Neural cell (in vitro differentiated cells): ENCODE measurements around the gene SFMBT2. TPM values are rescaled to one million over a fixed set of nuclear protein-coding genes. Genes with fewer than 3 reads are reported as not detected.

Experiments used
- H2AFZ ChIP-seq: fragments of 200-600, 300-800 bp; sonication (generic), shearing (Covaris generic); 2 replicates; pipeline ENCODE4 v1.6.0; 2014; ENCODE audit warnings: low read depth, mild to moderate bottlenecking, antibody characterized with exemption, low read length, moderate library complexity
- H3F3A ChIP-seq: fragments of 200-600 bp; shearing (Covaris generic); 2 replicates; pipeline ENCODE4 v1.6.1; 2016; ENCODE audit warnings: mild to moderate bottlenecking, moderate library complexity, mixed read lengths, antibody characterized with exemption, low read length; ENCODE audit not compliant: insufficient read depth, poor library complexity, severe bottlenecking
- H3K27ac ChIP-seq: fragments of 200-600, 300-800 bp; sonication (generic), shearing (Covaris generic); 2 replicates; pipeline ENCODE4 v1.5.1; 2014; ENCODE audit warnings: mild to moderate bottlenecking, low read length, moderate library complexity
- H3K27me3 ChIP-seq: fragments of 300-800, 200-600 bp; sonication (generic), shearing (Covaris generic); 2 replicates; pipeline ENCODE4 v1.6.0; 2014; ENCODE audit warnings: mild to moderate bottlenecking, low read depth, low read length, moderate library complexity; ENCODE audit not compliant: insufficient read depth
- H3K36me3 ChIP-seq: fragments of 300-800, 200-600 bp; sonication (generic), shearing (Covaris generic); 2 replicates; pipeline ENCODE4 v1.5.1; 2014; ENCODE audit warnings: mild to moderate bottlenecking, antibody characterized with exemption, low read length, moderate library complexity; ENCODE audit not compliant: insufficient read depth
- H3K4me2 ChIP-seq: fragments of 300-800, 200-600 bp; sonication (generic), shearing (Covaris generic); 2 replicates; pipeline ENCODE4 v1.6.0; 2014; ENCODE audit warnings: mild to moderate bottlenecking, low read length
- H3K4me3 ChIP-seq: fragments of 300-800, 200-600 bp; sonication (generic), shearing (Covaris generic); 2 replicates; pipeline ENCODE4 v1.5.1; 2014; ENCODE audit warnings: mild to moderate bottlenecking, low read length, moderate library complexity
- H3K79me2 ChIP-seq: fragments of 200-600 bp; shearing (Covaris generic); replicated peaks from 2 replicates; pipeline ENCODE4 v1.6.0; 2014; ENCODE audit warnings: mild to moderate bottlenecking, low read length, moderate library complexity; ENCODE audit not compliant: insufficient read depth
- H3K9ac ChIP-seq: fragments of 300-800, 200-600 bp; sonication (generic), shearing (Covaris generic); 2 replicates; pipeline ENCODE4 v1.6.1; 2016; ENCODE audit warnings: mild to moderate bottlenecking, low read length, mixed read lengths
- H3K9me2 ChIP-seq: fragments of 200-600 bp; shearing (Covaris generic); 2 replicates; pipeline ENCODE4 v1.6.1; 2016; ENCODE audit warnings: mild to moderate bottlenecking, low read length, mixed read lengths; ENCODE audit not compliant: insufficient read depth
- H3K9me3 ChIP-seq: fragments of 200-600, 300-800 bp; sonication (generic), shearing (Covaris generic); 2 replicates; pipeline ENCODE4 v1.6.1; 2016; ENCODE audit warnings: mild to moderate bottlenecking, mixed run types, low read length, moderate library complexity, mixed read lengths
- H4K20me1 ChIP-seq: fragments of 200-600 bp; shearing (Covaris generic); 2 replicates; pipeline ENCODE4 v1.6.1; 2016; ENCODE audit warnings: mild to moderate bottlenecking, mixed run types; ENCODE audit not compliant: insufficient read depth
- EP300 ChIP-seq: fragments of 450-650 bp; conservative IDR thresholded peaks from 2 replicates; pipeline ENCODE4 v1.6.1; 2014; ENCODE audit warnings: antibody characterized with exemption, mild to moderate bottlenecking, moderate library complexity; ENCODE audit not compliant: poor library complexity, severe bottlenecking
- EZH2 ChIP-seq: fragments of 200-600, 300-800 bp; shearing (Covaris generic), sonication (generic); IDR thresholded peaks from 2 replicates; pipeline ENCODE4 v1.6.1; 2014; ENCODE audit warnings: antibody characterized with exemption, low read length, borderline replicate concordance, mild to moderate bottlenecking; ENCODE audit not compliant: insufficient read depth, poor library complexity, severe bottlenecking
- MXI1 ChIP-seq: fragments of 450-650 bp; conservative IDR thresholded peaks from 2 replicates; pipeline ENCODE4 v1.6.1; 2014; ENCODE audit warnings: antibody characterized with exemption, mild to moderate bottlenecking; ENCODE audit not compliant: poor library complexity, severe bottlenecking
- POLR2AphosphoS5 ChIP-seq: IDR thresholded peaks from 2 replicates; pipeline ENCODE4 v1.6.1; 2012
- RAD21 ChIP-seq: fragments of 450-650 bp; conservative IDR thresholded peaks from 2 replicates; pipeline ENCODE4 v1.6.1; 2014; ENCODE audit warnings: antibody characterized with exemption, mild to moderate bottlenecking, moderate library complexity
- SMC3 ChIP-seq: fragments of 450-650 bp; conservative IDR thresholded peaks from 2 replicates; pipeline ENCODE4 v1.6.1; 2014; ENCODE audit warnings: antibody characterized with exemption, mild to moderate bottlenecking, moderate library complexity; ENCODE audit not compliant: poor library complexity
- TAF1 ChIP-seq: IDR thresholded peaks from 2 replicates; pipeline ENCODE4 v1.6.1; 2012; ENCODE audit warnings: low read depth
- polyA plus RNA-seq: library from polyadenylated mRNA; depleted of rRNA; stranded (reverse); fragments of >200 nt; gene quantifications from 2 replicates; pipeline ENCODE4 v1.2.3, GENCODE V29; 2014
- TF ChIP-seq, protein P1 (sequence below): IDR thresholded peaks from 2 replicates; pipeline ENCODE4 v1.6.1; 2012; ENCODE audit warnings: borderline replicate concordance
- TF ChIP-seq, protein P2 (sequence below): fragments of 450-650 bp; IDR thresholded peaks from 2 replicates; pipeline ENCODE4 v1.5.1; 2014; ENCODE audit warnings: antibody characterized with exemption, mild to moderate bottlenecking, moderate library complexity; ENCODE audit not compliant: poor library complexity, severe bottlenecking

Gene SFMBT2
- polyA plus RNA-seq, 1 donor from 2014 or later, result 1.3 TPM

DNA sequence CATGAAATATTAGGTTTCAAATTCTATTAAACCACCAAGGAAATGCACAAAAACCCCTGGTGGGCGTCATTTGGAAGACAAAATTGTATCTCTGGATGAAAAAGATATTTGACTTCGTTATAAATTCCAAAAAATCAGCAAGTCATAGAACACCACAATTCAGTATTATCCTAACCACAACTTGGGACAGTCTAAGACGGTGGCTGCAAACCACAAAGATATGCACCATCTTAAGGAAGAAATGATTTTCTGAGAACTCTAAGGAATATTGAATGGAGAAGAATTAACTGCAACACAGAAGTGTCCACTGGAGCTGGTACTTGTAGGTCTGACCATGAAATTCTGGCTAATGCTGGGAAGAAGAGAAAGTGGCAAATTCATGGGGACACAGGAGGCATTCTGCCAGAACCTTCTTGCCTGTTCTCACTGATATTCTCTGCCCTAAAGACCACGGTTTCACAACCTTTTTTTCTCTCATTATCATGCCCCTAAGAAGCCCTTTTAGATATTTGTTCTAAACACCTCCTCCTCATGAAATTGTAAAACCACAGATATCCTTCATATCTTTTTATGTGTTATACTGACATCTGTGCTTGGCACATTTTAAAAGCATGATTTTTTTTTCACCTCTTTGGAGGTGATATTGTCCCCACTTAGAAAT lies 92.9 kb downstream of the SFMBT2 start:
- Histone ChIP-seq H3K9ac (no peak overlapping the region), H4K20me1 (no peaks in the 10 kb centered on the region), H3K27ac (no peak overlapping the region)

DNA sequence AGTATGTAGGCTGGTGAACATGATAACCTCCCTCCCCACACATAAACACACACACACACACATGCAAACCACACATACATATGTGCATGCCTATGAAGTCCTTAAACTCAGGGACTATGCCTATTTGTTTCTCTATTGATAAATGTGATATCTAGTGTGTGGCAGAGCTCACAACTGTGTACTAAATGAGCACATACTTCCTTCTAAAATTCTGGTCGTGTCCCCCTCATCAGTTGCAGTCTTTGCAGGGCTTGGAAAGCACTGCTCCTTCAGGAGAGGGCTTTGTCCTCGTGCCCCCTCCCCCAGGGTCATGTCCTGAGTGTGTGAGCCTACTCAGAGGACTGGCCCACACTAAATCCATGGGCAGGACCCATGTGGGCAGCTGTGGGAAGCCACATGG lies 94.0 kb downstream of the SFMBT2 start:
- Histone ChIP-seq H2AFZ (no peak overlapping the region), H3K9me2 (no peaks in the 10 kb centered on the region), H3K27me3 (no peaks in the 10 kb centered on the region), H3K36me3 (no peaks in the 10 kb centered on the region), H3K4me3 (no peak overlapping the region), H3F3A (no peaks in the 10 kb centered on the region), H4K20me1 (no peaks in the 10 kb centered on the region), H3K79me2 (no peaks in the 10 kb centered on the region), H3K9me3 (no peaks in the 10 kb centered on the region), H3K4me2 (no peak overlapping the region), H3K9ac (no peak overlapping the region), H3K27ac (no peak overlapping the region)
- no peak for TF ChIP-seq POLR2AphosphoS5
- no peak for TF ChIP-seq EZH2
- no peak for TF ChIP-seq EP300
- TF ChIP-seq RAD21, result no peak
- TF ChIP-seq MXI1, result no peak
- no peak for TF ChIP-seq TAF1
- TF ChIP-seq, protein P1, sequence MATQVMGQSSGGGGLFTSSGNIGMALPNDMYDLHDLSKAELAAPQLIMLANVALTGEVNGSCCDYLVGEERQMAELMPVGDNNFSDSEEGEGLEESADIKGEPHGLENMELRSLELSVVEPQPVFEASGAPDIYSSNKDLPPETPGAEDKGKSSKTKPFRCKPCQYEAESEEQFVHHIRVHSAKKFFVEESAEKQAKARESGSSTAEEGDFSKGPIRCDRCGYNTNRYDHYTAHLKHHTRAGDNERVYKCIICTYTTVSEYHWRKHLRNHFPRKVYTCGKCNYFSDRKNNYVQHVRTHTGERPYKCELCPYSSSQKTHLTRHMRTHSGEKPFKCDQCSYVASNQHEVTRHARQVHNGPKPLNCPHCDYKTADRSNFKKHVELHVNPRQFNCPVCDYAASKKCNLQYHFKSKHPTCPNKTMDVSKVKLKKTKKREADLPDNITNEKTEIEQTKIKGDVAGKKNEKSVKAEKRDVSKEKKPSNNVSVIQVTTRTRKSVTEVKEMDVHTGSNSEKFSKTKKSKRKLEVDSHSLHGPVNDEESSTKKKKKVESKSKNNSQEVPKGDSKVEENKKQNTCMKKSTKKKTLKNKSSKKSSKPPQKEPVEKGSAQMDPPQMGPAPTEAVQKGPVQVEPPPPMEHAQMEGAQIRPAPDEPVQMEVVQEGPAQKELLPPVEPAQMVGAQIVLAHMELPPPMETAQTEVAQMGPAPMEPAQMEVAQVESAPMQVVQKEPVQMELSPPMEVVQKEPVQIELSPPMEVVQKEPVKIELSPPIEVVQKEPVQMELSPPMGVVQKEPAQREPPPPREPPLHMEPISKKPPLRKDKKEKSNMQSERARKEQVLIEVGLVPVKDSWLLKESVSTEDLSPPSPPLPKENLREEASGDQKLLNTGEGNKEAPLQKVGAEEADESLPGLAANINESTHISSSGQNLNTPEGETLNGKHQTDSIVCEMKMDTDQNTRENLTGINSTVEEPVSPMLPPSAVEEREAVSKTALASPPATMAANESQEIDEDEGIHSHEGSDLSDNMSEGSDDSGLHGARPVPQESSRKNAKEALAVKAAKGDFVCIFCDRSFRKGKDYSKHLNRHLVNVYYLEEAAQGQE, result no peak
- TF ChIP-seq SMC3, result no peak
- TF ChIP-seq, protein P2, sequence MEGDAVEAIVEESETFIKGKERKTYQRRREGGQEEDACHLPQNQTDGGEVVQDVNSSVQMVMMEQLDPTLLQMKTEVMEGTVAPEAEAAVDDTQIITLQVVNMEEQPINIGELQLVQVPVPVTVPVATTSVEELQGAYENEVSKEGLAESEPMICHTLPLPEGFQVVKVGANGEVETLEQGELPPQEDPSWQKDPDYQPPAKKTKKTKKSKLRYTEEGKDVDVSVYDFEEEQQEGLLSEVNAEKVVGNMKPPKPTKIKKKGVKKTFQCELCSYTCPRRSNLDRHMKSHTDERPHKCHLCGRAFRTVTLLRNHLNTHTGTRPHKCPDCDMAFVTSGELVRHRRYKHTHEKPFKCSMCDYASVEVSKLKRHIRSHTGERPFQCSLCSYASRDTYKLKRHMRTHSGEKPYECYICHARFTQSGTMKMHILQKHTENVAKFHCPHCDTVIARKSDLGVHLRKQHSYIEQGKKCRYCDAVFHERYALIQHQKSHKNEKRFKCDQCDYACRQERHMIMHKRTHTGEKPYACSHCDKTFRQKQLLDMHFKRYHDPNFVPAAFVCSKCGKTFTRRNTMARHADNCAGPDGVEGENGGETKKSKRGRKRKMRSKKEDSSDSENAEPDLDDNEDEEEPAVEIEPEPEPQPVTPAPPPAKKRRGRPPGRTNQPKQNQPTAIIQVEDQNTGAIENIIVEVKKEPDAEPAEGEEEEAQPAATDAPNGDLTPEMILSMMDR, result no peak

More for the DNA sequence above, 92.9 kb downstream of the SFMBT2 start:
- H3K9me2 ChIP-seq, result no peaks in the 10 kb centered on the region
- H3K9me3 ChIP-seq, result no peaks in the 10 kb centered on the region
- H3K4me2 ChIP-seq, result no peak overlapping the region
- H2AFZ ChIP-seq, result no peak overlapping the region
- no peaks in the 10 kb centered on the region for H3K36me3 ChIP-seq
- no peaks in the 10 kb centered on the region for H3K27me3 ChIP-seq
- TF ChIP-seq, protein P2, result no peak
- TF ChIP-seq RAD21 (no peak), MXI1 (no peak), EP300 (no peak), SMC3 (no peak), POLR2AphosphoS5 (no peak), TAF1 (no peak), EZH2 (no peak)
- TF ChIP-seq, protein P1, result no peak
- H3K4me3 ChIP-seq, result no peak overlapping the region
- no peaks in the 10 kb centered on the region for H3K79me2 ChIP-seq
- no peaks in the 10 kb centered on the region for H3F3A ChIP-seq
